22Rv1 (cell line): ENCODE measurements around the gene PTPRG.

ENCODE experiments used
- ZFX ChIP-seq: fragments of 450-650 bp; IDR thresholded peaks from 2 replicates; pipeline ENCODE4 v1.6.1; 2017; ENCODE audit warnings: antibody characterized with exemption, borderline replicate concordance
- TF ChIP-seq, protein P1 (sequence below): fragments of 450-650 bp; IDR thresholded peaks from 2 replicates; pipeline ENCODE4 v1.5.1; 2017; ENCODE audit warnings: mild to moderate bottlenecking

DNA sequence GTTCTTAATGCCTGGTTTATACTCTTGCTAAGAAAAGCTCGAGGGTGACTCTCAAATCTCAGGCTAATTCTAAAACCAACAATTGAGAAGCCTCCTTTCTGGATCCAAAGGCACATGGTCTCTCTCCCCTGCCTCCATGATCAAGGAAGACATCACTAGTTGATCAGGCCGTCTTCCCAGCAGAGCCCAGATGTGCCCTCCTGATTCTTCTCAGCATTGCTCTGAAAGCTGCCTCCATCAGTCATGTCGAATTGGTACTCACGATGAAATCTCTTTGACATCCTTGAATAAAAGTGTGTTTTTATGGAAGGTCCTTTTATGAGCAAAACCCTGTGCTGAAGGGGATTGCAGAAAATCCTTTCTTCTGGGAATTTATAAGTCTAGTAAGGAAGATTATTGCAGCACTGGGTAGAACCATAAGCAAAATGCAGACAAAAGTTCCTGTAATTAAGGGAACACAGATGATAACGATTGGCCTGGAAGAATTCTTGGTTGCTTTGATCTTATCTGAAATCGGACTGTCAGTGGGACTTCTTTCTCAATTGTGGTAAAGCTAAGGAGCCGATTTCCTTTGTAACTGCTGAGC lies 345.9 kb downstream of the PTPRG start:
- TF ChIP-seq, protein P1, sequence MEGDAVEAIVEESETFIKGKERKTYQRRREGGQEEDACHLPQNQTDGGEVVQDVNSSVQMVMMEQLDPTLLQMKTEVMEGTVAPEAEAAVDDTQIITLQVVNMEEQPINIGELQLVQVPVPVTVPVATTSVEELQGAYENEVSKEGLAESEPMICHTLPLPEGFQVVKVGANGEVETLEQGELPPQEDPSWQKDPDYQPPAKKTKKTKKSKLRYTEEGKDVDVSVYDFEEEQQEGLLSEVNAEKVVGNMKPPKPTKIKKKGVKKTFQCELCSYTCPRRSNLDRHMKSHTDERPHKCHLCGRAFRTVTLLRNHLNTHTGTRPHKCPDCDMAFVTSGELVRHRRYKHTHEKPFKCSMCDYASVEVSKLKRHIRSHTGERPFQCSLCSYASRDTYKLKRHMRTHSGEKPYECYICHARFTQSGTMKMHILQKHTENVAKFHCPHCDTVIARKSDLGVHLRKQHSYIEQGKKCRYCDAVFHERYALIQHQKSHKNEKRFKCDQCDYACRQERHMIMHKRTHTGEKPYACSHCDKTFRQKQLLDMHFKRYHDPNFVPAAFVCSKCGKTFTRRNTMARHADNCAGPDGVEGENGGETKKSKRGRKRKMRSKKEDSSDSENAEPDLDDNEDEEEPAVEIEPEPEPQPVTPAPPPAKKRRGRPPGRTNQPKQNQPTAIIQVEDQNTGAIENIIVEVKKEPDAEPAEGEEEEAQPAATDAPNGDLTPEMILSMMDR = no peak
- no peak for TF ChIP-seq ZFX
